ENCODE measurements around the gene LAYN. TPM values are rescaled to one million over a fixed set of nuclear protein-coding genes. Genes with fewer than 3 reads are reported as not detected.

LAYN gene
- total and polyA plus RNA-seq, 2 of the 13 experiments (the other 11 are each of a cell fraction or from before 2014, with no cell fraction given) = 0.17 TPM; not detected in 1

GRCh38 chr11:111565114-111565720, 24.7 kb downstream of the LAYN start (continued):
- TF ChIP-seq, protein P1, sequence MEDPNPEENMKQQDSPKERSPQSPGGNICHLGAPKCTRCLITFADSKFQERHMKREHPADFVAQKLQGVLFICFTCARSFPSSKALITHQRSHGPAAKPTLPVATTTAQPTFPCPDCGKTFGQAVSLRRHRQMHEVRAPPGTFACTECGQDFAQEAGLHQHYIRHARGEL (CRISPR knock-in tag; IDR thresholded peaks at IDR 0.05) = no peak
- TF ChIP-seq ZNF10 (CRISPR knock-in tag; IDR thresholded peaks at IDR 0.05; ENCODE audit: borderline replicate concordance, low read depth) = no peak
- peak; percentile 81 for TF ChIP-seq STAG1 (CRISPR knock-in tag; IDR thresholded peaks at IDR 0.05)
- no peak for TF ChIP-seq ZNF264 (CRISPR knock-in tag; IDR thresholded peaks at IDR 0.05)
- no peak for TF ChIP-seq SSRP1 (CRISPR knock-in tag; IDR thresholded peaks at IDR 0.05)
- TF ChIP-seq MAFF (IDR thresholded peaks at IDR 0.05; ENCODE audit: low read depth, low read length) = peak; percentile 98
- TF ChIP-seq SETDB1 (CRISPR knock-in tag; IDR thresholded peaks at IDR 0.05; ENCODE audit: borderline replicate concordance) = no peak
- TF ChIP-seq, protein P2, sequence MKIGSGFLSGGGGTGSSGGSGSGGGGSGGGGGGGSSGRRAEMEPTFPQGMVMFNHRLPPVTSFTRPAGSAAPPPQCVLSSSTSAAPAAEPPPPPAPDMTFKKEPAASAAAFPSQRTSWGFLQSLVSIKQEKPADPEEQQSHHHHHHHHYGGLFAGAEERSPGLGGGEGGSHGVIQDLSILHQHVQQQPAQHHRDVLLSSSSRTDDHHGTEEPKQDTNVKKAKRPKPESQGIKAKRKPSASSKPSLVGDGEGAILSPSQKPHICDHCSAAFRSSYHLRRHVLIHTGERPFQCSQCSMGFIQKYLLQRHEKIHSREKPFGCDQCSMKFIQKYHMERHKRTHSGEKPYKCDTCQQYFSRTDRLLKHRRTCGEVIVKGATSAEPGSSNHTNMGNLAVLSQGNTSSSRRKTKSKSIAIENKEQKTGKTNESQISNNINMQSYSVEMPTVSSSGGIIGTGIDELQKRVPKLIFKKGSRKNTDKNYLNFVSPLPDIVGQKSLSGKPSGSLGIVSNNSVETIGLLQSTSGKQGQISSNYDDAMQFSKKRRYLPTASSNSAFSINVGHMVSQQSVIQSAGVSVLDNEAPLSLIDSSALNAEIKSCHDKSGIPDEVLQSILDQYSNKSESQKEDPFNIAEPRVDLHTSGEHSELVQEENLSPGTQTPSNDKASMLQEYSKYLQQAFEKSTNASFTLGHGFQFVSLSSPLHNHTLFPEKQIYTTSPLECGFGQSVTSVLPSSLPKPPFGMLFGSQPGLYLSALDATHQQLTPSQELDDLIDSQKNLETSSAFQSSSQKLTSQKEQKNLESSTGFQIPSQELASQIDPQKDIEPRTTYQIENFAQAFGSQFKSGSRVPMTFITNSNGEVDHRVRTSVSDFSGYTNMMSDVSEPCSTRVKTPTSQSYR (CRISPR knock-in tag; IDR thresholded peaks at IDR 0.05; ENCODE audit: borderline replicate concordance) = no peak
- TF ChIP-seq ZNF530 (CRISPR knock-in tag; IDR thresholded peaks at IDR 0.05; ENCODE audit: low read depth) = no peak
- no peak for TF ChIP-seq ZNF207 (IDR thresholded peaks at IDR 0.05; ENCODE audit: borderline replicate concordance)
- no peak for TF ChIP-seq IKZF1 (IDR thresholded peaks at IDR 0.05)
- TF ChIP-seq ZFX (CRISPR knock-in tag; IDR thresholded peaks at IDR 0.05; ENCODE audit: low read depth) = no peak
- TF ChIP-seq ZNF614 (CRISPR knock-in tag; IDR thresholded peaks at IDR 0.05; ENCODE audit: borderline replicate concordance) = 0 out of 2 replicates have a peak, but pooled peaks have one; percentile 35
- TF ChIP-seq PHF21A (CRISPR knock-in tag; IDR thresholded peaks at IDR 0.05) = no peak
- no peak for TF ChIP-seq ISL2 (CRISPR knock-in tag; IDR thresholded peaks at IDR 0.05)
- TF ChIP-seq MEIS2 (CRISPR knock-in tag; IDR thresholded peaks at IDR 0.05) = no peak
- no peak for TF ChIP-seq ZNF75D (CRISPR knock-in tag; IDR thresholded peaks at IDR 0.05; ENCODE audit: borderline replicate concordance)
- no peak for TF ChIP-seq HNF4G (IDR thresholded peaks at IDR 0.05; ENCODE audit: borderline replicate concordance, low read depth, low read length)
- no peak for TF ChIP-seq HNF4G (CRISPR knock-in tag; IDR thresholded peaks at IDR 0.05; ENCODE audit: borderline replicate concordance, low read depth)
- TF ChIP-seq ZBTB38 (CRISPR knock-in tag; IDR thresholded peaks at IDR 0.05) = no peak
- peak; percentile 68; the same call in 1 of the 2 replicates for TF ChIP-seq MIXL1 (CRISPR knock-in tag; IDR thresholded peaks at IDR 0.05)
- peak; percentile 99 for TF ChIP-seq MAFK (conservative IDR thresholded peaks at IDR 0.05 in 1 of 2, IDR thresholded peaks at IDR 0.05 in 1 of 2; ENCODE audit: low read length in 2 of 2)
- TF ChIP-seq ZSCAN31 (CRISPR knock-in tag; IDR thresholded peaks at IDR 0.05; ENCODE audit: low read depth) = no peak
- TF ChIP-seq ATRX (CRISPR knock-in tag; IDR thresholded peaks at IDR 0.05; ENCODE audit: borderline replicate concordance) = no peak
- TF ChIP-seq SAP130 (CRISPR knock-in tag; IDR thresholded peaks at IDR 0.05; ENCODE audit: low read depth) = 0 out of 2 replicates have a peak, but pooled peaks have one; percentile 20
- TF ChIP-seq, protein P3, sequence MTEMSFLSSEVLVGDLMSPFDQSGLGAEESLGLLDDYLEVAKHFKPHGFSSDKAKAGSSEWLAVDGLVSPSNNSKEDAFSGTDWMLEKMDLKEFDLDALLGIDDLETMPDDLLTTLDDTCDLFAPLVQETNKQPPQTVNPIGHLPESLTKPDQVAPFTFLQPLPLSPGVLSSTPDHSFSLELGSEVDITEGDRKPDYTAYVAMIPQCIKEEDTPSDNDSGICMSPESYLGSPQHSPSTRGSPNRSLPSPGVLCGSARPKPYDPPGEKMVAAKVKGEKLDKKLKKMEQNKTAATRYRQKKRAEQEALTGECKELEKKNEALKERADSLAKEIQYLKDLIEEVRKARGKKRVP (CRISPR knock-in tag; IDR thresholded peaks at IDR 0.05) = peak; percentile 41 to 93; a peak in 2 of 4 replicates
- no peak for TF ChIP-seq TCF7L2 (IDR thresholded peaks at IDR 0.05; ENCODE audit: low read depth, low read length)
- no peak for TF ChIP-seq ZNF160 (CRISPR knock-in tag; IDR thresholded peaks at IDR 0.05)
- no peak for TF ChIP-seq NFKB2 (CRISPR knock-in tag; IDR thresholded peaks at IDR 0.05; ENCODE audit: borderline replicate concordance)
- TF ChIP-seq ZNF350 (CRISPR knock-in tag; IDR thresholded peaks at IDR 0.05; ENCODE audit: borderline replicate concordance, low read depth) = no peak
